Measurements from ENCODE around the gene BATF3.

DNA sequence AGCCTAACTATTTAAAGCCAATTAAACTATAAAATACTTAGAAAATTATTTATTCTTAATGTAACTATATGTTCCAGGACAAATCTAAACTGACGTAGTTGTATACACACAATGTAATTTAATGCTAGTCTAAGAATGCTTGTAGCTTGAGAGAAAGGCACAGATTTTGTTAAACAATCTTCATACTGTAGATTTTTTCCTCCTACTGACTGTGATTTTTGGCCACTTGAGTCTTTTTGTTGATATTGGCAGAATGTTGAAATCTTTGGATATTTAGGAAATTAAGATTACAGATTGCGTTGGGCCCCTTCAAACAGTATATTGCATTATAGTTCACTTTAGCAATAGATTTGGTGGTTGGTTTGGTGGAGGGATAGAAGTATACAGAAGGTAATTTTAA, 50.6 kb downstream of the BATF3 start:
- TF ChIP-seq CTCF (IDR thresholded peaks at IDR 0.05) (no peak), POLR2A (IDR thresholded peaks at IDR 0.05) (no peak)
